ENCODE data around the gene PWWP2B. TPM values are rescaled to one million over a fixed set of nuclear protein-coding genes. Genes with fewer than 3 reads are reported as not detected.

Gene PWWP2B
- total RNA-seq, 1 donor from 2014 or later = 13.3 TPM

GRCh38 chr10:132389433-132390169 lies 7.4 kb upstream of the PWWP2B start:
- intact Hi-C loops (cut with DNase I) = loop anchor here (2.0 to 10.0 kb wide), 2 partner anchors 63 to 255 kb away; no protein-coding TSS in a partner anchor
- DNase-seq (ENCODE audit: low spot score) (peak; percentile 56), ATAC-seq (peak; percentile 1)

- intact Hi-C loops (cut with DNase I) = no loop called here
- ATAC-seq (no peak), DNase-seq (ENCODE audit: low spot score) (peak; percentile 48)
These were observed 6.7 kb upstream of the PWWP2B start for GRCh38 chr10:132390170-132390920.

- ATAC-seq (no peak), DNase-seq (ENCODE audit: low spot score) (peak; percentile 53)
- intact Hi-C loops (cut with DNase I) = no loop called here
These were observed 5.9 kb upstream of the PWWP2B start for GRCh38 chr10:132390921-132391675.

GRCh38 chr10:132391676-132392020 lies 5.4 kb upstream of the PWWP2B start:
- DNase-seq (ENCODE audit: low spot score) (peak; percentile 40), ATAC-seq (no peak)
- intact Hi-C loops (cut with DNase I) = no loop called here

GRCh38 chr10:132392184-132392800 lies 4.7 kb upstream of the PWWP2B start:
- intact Hi-C loops (cut with DNase I) = no loop called here
- ATAC-seq (no peak), DNase-seq (ENCODE audit: low spot score) (peak; percentile 26)

- intact Hi-C loops (cut with DNase I) = no loop called here
- ATAC-seq (no peak), DNase-seq (ENCODE audit: low spot score) (peak; percentile 28)
These were observed 3.9 kb upstream of the PWWP2B start for GRCh38 chr10:132392811-132393694.

GRCh38 chr10:132393695-132394181 lies 3.3 kb upstream of the PWWP2B start:
- ATAC-seq (no peak), DNase-seq (ENCODE audit: low spot score) (no peak)
- intact Hi-C loops (cut with DNase I) = no loop called here

GRCh38 chr10:132394201-132394811 lies 2.7 kb upstream of the PWWP2B start:
- intact Hi-C loops (cut with DNase I) = no loop called here
- DNase-seq (ENCODE audit: low spot score) (no peak), ATAC-seq (no peak)

- ATAC-seq = no peak
- no peak for DNase-seq (ENCODE audit: low spot score)
- intact Hi-C loops (cut with DNase I) = no loop called here
These were observed 1.9 kb upstream of the PWWP2B start for GRCh38 chr10:132394936-132395703.

GRCh38 chr10:132395704-132396493 lies 1.1 kb upstream of the PWWP2B start:
- DNase-seq (ENCODE audit: low spot score) (peak; percentile 84), ATAC-seq (peak; percentile 58)
- intact Hi-C loops (cut with DNase I) = no loop called here

- ATAC-seq (peak; percentile 11), DNase-seq (ENCODE audit: low spot score) (no peak)
- intact Hi-C loops (cut with DNase I) = no loop called here
These were observed 435 bp upstream of the PWWP2B start for GRCh38 chr10:132396494-132397035.

GRCh38 chr10:132397671-132398565 lies 918 bp downstream of the PWWP2B start:
- no peak for DNase-seq (ENCODE audit: low spot score)
- intact Hi-C loops (cut with DNase I) = no loop called here
- peak; percentile 8 for ATAC-seq

GRCh38 chr10:132398566-132398991 lies 1.6 kb downstream of the PWWP2B start:
- DNase-seq (ENCODE audit: low spot score) (no peak), ATAC-seq (no peak)
- intact Hi-C loops (cut with DNase I) = no loop called here

- no peak for ATAC-seq
- intact Hi-C loops (cut with DNase I) = no loop called here
These were observed 2.4 kb downstream of the PWWP2B start for GRCh38 chr10:132399117-132400035.

More at GRCh38 chr10:132399117-132400035, 2.4 kb downstream of the PWWP2B start:
- no peak for DNase-seq (ENCODE audit: low spot score)

Data from sciatic nerve (tissue), 2 donors.